Hippocampal formation (tissue), 2 donors: ENCODE results near the gene RASSF5.
"Not testable (repeated sequence)": the region's sequence is repeated elsewhere in the genome, so short reads cannot be mapped to it uniquely, and the experiment has no call there.

Experiments
- DNase-seq, 2 donors: peaks; one replicate each; lab custom pipeline; 2025; lab: John Stamatoyannopoulos, UW

RASSF5 gene

DNA sequence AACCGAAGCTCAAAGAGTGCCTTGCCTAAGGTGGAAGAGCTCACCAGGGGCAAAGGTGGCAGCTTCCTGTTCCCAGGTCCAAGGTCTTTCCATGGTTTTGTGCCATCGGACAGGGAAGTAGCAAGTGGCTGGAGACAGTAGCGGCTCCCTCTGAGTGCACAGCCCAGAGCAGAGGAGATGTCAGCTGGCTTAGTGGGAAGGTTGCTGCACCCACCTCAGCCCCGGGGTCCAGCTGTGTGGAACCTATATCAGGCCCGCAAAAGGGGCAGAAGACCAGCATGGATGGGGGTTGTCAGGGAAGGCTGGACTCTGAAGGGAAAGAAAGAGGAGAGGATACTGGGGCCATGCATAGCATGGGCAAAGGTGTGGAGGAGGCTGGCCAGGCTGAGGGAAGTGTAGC, 30.2 kb upstream of the RASSF5 start:
- DNase-seq, result no peak

DNA sequence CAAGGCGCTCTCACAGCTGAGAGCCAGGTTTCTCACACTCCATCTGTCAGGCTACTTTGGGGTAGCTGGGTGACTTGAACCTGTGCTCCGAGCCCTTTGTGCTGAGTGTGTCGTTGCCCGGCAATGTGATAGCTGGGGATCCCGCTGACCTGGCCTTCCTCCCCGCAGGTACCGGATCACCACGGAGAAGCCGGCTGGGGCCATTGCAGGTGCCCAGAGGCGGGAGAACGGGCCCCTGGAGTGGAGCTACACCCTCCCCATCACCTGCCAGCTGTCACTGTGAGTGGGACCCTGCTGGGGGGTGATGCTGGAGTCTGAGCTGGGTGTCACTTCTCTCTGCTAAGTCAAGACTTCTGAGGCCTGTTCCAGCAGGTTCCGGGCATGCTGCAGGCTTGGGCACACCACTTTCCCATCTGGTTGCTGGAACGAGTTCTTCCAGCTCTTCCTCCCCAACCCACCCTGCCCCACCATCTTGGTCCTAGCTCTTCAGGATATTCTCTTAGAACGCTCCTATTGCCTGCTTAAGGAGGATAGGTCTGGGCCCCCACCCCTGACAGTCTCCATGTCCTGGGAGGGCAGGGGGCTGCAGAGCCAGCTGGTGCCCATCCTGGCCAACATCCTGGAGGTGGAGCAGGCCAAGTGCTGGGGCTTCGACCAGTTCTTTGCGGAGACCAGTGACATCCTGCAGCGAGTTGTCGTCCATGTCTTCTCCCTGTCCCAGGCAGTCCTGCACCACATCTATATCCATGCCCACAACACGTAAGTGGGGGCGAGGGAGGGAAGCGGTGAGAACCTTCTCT, 29.6 kb upstream of the RASSF5 start:
- DNase-seq, result no peak

DNA sequence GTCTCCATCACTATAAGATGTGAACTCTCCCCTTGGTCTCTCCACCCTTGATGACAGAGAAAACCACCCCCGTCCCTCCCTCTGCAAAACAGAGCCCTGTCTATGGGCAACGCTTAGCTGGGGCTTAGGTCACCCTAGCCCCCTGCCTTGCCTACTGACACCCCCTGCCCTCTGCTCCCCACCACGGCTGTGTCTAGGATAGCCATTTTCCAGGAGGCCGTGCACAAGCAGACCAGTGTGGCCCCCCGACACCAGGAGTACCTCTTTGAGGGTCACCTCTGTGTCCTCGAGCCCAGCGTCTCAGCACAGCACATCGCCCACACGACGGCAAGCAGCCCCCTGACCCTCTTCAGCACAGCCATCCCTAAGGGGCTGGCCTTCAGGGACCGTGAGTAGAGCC, 28.6 kb upstream of the RASSF5 start:
- no peak for DNase-seq

DNA sequence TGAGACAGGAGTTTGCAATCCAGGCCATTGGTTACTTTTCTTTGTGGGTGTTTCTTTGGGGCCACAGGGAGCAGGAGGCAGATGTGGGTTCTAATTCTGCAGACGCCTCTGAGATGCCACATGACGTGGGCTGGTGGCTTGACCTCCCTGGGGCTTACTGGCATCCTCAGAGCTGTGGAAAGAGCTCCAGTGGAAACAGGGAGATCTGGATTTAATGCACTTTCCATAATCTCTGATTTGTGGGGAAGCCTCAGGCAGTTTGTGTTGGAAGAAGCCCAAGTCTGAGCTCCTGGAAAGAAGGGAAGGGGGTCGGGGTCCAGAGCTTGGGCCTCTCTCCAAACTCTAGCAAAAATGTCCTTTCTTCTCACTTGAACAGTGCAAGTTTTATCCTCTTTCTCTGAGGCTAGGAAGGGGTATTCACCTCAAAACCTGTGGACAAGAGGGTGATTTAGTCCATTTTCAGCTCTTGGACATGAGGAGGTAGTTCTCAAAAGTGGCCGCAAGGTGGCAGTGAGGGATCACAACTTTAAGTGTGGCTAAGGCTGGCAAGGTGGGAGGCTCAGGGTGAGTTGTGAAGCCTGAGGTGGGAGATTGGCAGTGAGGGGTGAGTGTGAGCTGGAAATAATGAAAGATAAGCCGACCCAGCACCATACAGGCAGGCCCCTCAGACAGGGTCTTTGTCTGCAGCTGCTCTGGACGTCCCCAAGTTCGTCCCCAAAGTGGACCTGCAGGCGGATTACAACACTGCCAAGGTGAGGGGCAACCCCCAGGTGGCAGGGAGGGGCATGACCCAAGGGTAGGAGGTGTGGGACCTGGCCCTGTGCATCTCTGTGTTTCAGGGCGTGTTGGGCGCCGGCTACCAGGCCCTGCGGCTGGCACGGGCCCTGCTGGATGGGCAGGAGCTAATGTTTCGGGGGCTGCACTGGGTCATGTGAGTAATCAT, 27.9 kb upstream of the RASSF5 start:
- peak in 1 of 2 donors; percentile 52 for DNase-seq

DNA sequence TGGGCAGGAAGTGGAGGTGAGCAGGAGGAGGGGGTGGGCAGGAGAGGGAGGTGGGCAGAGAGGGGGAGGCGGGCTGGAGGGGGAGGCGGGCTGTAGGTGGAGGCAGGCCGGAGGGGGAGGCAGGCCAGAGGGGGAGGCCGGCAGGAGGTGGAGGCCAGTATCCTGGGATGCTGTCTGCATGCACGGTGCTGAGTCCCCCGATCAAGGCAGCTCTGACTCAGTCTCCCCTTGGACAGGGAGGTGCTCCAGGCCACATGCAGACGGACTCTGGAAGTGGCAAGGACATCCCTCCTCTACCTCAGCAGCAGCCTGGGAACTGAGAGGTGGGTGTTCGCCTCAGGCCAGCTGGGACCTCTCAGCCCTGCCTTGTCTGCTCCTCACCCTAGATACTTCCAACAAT, 27.1 kb upstream of the RASSF5 start:
- no peak for DNase-seq

DNA sequence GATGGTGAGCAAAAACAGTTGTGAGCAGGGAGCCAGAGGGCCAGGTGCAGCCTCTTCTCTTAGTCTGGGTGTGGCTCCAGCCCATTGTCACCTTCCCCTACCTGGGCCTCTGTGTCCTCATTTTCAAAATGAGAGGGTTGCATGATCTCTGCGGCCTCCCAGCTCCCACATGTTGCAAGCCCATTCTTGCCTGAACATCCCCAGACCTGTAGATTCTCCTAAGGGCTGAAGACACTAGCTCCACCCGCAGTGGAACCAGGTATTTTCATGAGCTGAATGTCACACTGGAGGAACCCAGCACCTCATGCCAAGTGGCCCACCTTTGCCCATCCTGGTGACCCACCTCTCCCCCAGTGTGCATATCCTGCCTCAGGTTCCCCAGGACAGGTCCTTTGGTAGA, 24.7 kb upstream of the RASSF5 start:
- DNase-seq, result no peak

DNA sequence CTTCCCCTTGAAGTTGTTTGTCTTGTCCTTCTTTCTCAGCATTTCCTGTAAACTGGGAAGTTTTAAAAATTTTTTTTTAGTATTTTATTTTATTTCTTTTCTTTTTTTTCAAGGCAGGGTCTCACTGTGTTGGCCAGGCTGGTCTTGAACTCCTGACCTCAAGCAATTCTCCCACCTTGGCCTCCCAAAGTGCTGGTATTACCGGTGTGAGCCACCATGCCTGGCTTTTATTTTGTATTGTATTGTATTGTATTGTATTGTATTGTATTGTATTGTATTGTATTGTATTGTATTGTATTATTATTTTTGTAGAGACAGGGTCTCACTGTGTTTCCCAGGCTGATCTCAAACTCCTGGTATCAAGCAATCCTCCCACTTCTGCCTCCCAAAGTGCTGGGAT, 23.5 kb upstream of the RASSF5 start:
- DNase-seq, result not testable (repeated sequence)

DNA sequence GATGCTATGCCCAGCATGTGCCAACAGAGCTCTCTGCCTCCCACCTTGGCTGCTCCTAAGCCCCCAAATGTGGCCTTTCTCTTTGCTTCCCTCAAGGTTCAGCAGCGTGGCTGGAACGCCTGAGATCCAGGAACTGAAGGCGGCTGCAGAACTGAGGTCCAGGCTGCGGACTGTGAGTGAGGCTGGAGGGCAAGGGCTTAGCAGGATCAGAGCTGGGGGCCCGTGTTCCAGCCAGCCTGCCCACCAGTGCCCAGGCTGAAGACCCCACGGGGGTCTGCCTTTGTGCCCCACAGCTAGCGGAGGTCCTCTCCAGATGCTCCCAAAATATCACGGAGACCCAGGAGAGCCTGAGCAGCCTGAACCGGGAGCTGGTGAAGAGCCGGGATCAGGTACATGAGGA, 22.4 kb upstream of the RASSF5 start:
- no peak for DNase-seq

DNA sequence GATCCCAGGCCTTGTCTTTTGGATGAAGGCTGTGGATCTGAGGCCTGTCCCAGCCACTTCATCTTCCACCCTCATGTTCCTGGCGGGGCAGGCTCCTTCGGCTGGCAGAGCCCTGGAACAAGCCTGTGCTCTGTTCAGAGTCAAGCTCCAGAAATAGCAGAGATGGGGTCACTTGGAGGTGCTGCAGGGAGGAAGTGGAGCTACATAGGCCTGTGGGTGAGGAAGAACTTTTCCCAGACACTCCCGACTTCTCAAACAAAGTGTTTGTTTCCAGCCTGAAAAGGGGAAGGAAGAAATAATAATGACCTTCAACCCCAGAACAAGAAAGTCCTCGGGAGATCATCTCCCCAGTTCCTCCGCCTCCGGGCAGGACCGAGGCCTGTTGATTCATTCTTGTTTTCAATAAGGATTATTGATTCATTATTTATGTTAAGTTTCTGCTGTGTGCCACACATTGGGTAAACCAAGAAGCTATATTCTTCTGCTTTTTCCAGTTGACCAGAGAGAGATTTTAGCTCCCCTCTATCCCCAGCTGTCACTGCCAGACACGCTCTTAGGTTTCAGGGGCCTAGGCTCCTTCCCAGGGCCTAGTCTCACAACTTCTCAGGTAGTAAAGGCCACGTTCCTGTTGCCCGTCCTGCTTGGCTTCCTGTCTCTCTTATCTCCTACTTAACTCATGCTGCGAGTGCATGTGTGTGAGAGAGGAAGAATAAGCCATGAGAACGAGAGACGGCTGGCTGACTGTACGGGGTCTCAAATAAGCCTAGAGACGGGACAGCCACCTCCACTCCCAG, 20.1 kb upstream of the RASSF5 start:
- no peak for DNase-seq

DNA sequence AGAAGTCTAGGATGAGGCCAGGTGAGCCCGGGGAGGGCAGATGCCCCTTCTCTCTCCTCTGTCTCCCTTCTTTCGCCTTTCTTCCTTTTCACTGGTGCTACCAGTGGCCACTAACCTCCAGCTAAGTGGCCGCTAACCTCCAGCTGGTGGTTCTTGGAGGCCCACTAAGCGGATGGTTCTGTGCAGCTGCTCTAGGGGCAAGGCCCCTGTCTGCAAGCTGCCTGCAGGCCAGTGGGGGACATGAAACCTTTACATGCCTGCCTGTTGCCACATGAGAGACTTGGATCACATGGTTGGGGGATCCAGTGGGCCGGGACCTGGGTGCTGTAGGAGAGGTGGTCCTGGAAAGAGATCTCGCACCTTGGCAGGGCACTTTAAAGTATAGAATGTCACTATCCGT, 19.4 kb upstream of the RASSF5 start:
- DNase-seq, result no peak

DNA sequence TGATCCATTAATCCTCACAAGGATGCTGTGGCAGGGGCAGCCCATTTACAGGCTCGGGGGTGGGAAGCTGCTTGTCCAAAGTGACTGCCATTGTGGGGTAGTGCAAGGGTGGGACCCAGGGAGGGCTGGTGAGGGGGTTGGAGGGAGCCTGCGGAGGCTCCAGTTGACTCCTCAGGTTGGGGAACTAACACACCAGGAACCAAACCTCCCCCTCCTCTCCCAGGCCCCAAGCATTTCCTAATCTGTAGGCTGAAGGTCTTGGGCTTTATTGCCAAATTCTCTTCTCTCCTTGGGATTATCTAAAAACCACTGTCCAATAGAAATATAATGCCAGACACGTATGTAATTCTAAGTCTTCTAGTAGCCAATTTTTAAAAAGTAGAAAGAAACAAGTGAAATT, 18.9 kb upstream of the RASSF5 start:
- DNase-seq, result no peak

DNA sequence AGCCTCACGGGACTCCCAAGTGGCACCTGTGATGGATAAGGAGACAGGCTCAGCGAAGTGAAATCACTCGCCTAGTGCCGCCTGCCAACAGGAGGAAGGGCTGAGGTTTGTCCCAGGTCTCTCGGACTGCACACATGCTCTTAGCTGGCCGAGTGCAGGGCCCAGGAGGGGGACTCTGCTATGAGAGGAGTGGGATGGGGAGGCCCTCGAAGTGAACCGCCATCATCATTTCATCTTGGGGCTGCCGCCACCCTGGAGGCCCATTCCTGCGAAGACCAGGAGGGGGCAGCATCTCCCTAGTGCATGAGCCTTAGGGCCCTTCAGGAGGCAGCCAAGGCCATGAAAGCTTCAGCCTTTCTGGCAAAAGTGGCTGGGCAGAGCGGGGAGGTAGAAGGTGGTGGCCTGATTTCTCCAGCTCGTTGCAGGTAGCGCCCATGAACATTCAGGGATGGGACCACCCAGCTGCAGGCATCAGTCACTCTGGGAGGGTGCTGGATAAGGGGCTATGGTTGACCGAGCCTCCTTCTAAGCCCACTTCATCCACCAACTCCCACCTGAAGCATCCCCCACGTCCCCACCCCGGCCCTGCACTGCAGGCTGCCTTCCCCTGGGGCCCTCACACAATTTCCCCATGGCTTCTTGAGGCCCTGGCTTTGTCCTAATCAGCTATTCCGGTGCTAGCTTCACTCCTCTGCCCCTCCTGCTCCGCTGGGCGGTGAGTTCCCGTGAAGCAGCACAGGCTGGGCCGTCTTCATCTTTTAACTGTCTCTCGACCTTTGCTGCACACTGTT, 17.2 kb upstream of the RASSF5 start:
- DNase-seq, result peak; percentile 41 to 50

DNA sequence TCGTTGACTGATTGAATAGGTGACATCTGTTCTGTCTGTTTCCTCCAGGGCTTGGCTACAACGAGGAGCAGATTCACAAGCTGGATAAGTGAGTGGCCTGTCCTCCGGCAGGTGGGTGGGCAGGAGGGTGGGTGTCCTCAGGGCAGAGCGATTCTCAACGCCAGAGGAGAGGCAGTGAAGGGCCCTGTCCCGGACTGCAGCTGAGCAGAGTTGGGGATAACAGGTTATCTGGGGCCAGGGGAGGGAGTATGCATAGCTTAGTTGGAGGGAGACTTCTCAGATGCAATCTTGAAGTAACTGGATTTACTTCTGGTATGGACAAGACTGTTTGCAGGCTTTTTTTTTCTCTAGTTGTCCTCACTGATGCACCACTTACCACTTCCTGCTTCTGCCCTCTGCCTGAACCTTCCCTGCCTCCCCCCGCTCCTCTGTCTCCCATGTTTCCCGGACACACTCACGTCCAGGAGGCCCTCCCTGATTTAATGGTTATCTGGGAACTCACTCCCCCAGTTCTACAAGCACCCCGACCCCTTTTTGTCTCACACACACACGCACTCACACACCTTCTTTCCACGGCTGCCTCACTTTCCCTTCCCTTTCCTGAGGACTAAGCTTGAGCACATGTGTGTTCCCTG, 16.4 kb upstream of the RASSF5 start:
- no peak for DNase-seq

DNA sequence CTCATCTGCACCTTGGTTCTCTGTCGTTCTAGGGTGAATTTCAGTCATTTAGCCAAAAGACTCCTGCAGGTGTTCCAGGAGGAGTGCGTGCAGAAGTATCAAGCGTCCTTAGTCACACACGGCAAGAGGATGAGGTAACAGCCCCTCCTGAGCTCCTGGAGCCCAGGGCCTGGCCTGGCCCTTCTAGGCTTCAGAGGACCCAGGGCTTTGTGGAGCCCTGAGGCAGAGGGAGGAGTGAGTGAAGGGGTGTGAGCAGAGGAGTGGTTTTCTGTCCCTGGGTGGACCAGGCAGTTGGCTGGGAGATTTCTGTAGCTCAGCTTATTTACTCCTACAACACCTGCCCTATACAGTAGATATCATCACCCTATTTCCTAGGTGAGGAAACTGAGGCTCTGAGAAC, 15.7 kb upstream of the RASSF5 start:
- DNase-seq, result no peak

DNA sequence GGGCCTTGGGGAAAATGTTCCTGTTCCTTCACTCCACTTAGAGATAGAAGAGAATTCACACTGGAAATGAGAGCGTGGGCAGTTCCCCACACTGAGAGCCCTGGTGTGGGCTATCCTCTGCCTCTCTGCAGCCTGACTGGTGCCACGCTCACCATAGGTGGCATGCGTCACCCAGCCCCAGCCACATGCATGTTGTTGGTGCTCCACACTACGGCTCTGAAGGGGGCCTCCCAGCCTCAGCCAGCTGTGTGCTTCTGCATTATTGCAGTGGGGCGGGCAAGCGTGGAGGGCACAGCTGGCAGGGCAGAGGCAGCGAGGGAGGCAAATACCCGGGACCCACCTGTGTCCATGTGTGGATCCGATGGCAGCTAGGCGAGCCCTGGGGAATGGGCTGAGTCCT, 14.7 kb upstream of the RASSF5 start:
- DNase-seq, result no peak

DNA sequence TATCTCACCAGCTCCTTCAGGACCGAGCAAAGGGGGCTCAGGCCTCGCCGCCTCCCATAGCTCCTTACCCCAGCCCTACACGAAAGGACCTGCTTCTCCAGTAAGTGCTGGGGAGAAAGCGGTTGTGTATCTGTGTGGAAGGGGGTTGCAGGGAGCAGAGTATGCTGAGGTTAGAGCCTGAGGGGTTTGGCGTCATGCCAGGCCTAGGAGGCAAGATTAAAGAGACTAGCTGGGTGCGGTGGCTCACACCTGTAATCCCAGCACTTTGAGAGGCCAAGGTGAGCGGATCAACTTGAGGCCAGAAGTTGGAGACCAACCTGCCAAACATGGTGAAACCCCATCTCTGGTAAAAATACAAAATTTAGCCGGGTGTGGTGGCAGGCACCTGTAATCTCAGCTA, 14.1 kb upstream of the RASSF5 start:
- no peak for DNase-seq

DNA sequence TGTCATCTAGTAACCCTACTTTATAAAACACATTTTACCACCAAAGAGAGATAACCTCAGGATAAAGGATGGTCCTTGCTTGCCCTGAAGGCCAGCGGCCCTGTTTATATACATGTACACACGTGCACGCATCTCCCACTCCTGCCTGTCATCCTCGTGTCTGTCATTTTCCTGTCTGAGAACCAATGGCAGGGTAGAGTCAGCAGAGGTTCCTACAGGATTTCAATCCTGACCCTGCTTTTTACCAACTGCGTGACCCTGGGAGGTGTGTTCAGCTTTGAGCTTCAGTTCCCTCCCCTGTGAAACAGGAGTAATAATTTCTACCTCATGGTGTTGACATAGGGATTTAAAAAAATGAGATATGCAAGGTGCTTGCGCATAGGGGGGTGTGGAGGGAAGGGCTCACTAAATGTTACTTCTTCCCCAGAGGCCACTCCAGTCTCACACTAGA, 12.3 kb upstream of the RASSF5 start:
- no peak for DNase-seq

DNA sequence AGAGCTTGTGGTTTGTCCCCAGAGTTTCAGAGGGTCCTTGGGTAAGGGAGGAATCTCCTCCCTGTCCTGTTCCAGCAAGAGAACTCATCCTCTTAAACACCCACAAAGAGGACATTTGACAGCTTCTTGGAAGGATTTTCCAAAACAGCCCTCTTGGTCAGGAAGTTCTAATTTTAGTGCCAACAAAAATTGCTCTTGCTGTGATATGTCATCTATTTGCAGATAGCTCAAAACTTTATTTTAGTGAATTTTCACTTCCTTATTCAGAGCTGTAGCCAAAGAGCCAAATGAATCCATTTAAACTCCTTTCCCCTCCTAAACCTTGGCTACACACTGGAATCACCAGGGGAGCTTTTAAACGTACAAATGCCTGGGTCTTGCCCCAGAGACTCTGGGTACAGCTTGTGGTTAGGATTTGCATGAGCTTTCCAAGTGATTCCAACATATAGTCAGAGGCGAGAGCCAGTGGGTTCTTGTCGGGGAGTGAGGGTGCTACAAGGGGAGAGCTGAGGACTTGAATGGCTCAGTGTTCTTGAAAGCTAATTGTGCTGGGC, 11.8 kb upstream of the RASSF5 start:
- DNase-seq, result no peak

DNA sequence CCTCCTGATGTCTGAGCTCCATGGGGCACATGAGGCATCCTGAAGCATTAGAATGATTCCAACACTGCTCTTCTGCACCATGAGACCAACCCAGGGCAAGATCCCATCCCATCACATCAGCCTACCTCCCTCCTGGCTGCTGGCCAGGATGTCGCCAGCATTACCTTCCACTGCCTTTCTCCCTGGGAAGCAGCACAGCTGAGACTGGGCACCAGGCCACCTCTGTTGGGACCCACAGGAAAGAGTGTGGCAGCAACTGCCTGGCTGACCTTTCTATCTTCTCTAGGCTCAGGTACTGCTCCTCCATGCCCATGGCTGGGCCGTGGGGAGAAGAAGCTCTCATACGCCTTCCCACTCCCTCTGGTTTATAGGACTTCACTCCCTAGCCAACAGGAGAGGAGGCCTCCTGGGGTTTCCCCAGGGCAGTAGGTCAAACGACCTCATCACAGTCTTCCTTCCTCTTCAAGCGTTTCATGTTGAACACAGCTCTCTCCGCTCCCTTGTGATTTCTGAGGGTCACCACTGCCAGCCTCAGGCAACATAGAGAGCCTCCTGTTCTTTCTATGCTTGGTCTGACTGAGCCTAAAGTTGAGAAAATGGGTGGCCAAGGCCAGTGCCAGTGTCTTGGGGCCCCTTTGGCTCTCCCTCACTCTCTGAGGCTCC, 11.1 kb upstream of the RASSF5 start:
- DNase-seq, result no peak

DNA sequence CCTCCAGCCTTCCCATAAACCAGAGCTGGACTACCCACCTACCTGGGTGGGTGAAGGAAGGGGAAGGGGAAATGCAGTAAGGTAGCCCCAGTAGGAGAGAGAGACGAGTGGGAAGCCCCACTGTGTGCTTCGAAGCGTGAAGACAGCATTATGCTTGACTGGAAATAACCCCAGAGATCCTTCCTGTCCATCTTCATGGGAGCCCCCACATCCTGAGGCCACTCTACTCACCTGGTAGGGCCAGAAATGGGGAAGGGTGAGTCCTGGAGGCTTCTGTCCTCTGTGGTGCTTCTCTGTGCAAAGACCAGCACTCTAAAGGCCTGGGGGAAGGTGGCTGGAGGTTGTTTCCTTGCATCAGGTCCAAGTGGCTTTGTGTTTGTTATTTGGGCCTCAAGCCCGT, 10.0 kb upstream of the RASSF5 start:
- DNase-seq, result no peak
